SK-N-SH (cell line): Measurements from ENCODE around the gene QSOX2. TPM values are rescaled to one million over a fixed set of nuclear protein-coding genes. Genes with fewer than 3 reads are reported as not detected.

Experiments used
- CTCF ChIA-PET: fragments of 300-600, 350-600 bp; formaldehyde crosslinking; extraction: SDS; loops from one replicate; lab custom pipeline; 2021; lab: Yijun Ruan, JAX
- POLR2A ChIA-PET: fragments of 350-600 bp; sonication (Branson Sonifier 250); formaldehyde crosslinking; extraction: SDS; loops from one replicate; lab custom pipeline; 2020; ENCODE audit warnings: antibody characterized with exemption, inconsistent platforms; lab: Yijun Ruan, JAX
- DNase-seq: peaks from one replicate; pipeline ENCODE4 v3.0.0; 2012
- H2AFZ ChIP-seq: fragments of 200-600 bp; sonication (generic); 2 replicates; pipeline ENCODE4 v1.8.1; 2016; ENCODE audit warnings: antibody characterized with exemption, mild to moderate bottlenecking, low read depth
- H3F3A ChIP-seq: fragments of 200-600 bp; sonication (generic); replicated peaks from 2 replicates; pipeline ENCODE3; 2016; ENCODE audit warnings: antibody characterized with exemption, mild to moderate bottlenecking; ENCODE audit not compliant: insufficient read depth
- H3K27ac ChIP-seq, 2 experiments: fragments of 200-500 bp in 1 of 2; fragments of 200-600 bp in 1 of 2; sonication (Bioruptor generic) in 1 of 2; sonication (generic), shearing (Covaris generic) in 1 of 2; 2 replicates each; pipeline versions ENCODE4 v1.5.1 to v1.6.1; 2014 to 2016; ENCODE audit warnings: low read depth in 2 of 2, inconsistent platforms in 1 of 2, low read length in 1 of 2, mild to moderate bottlenecking in 1 of 2, mixed read lengths in 1 of 2
- H3K27me3 ChIP-seq: fragments of 200-600 bp; sonication (generic), shearing (Covaris generic); 2 replicates; pipeline ENCODE4 v1.6.1; 2016; ENCODE audit warnings: mixed run types; ENCODE audit not compliant: insufficient read depth
- H3K36me3 ChIP-seq, 2 experiments: fragments of 200-500 bp in 1 of 2; fragments of 200-600 bp in 1 of 2; sonication (Bioruptor generic) in 1 of 2; sonication (generic) in 1 of 2; replicated peaks in 1 of 2; 2 replicates each; pipeline versions ENCODE3 to v1.5.1; 2014 to 2016; ENCODE audit warnings: low read length in 1 of 2, mild to moderate bottlenecking in 1 of 2; ENCODE audit not compliant: insufficient read depth in 2 of 2, control insufficient read depth in 1 of 2
- H3K4me1 ChIP-seq, 2 experiments: fragments of 200-500 bp in 1 of 2; fragments of 200-600 bp in 1 of 2; sonication (Bioruptor generic) in 1 of 2; sonication (generic), shearing (Covaris generic) in 1 of 2; 2 replicates each; pipeline versions ENCODE4 v1.5.1 to v1.6.1; 2014 to 2016; ENCODE audit warnings: low read depth in 1 of 2, low read length in 1 of 2, mixed run types in 1 of 2; ENCODE audit not compliant: insufficient read depth in 2 of 2, control insufficient read depth in 1 of 2
- H3K4me2 ChIP-seq: fragments of 200-600 bp; sonication (generic), shearing (Covaris generic); 2 replicates; pipeline ENCODE4 v1.6.1; 2017; ENCODE audit warnings: mixed run types
- H3K4me3 ChIP-seq, 2 experiments: fragments of 200-500 bp in 1 of 2; fragments of 200-600 bp in 1 of 2; sonication (Bioruptor generic) in 1 of 2; sonication (generic), shearing (Covaris generic) in 1 of 2; 2 replicates each; pipeline versions ENCODE4 v1.5.1 to v1.8.1; 2014 to 2016; ENCODE audit warnings: low read depth in 2 of 2, inconsistent platforms in 1 of 2, low read length in 1 of 2, mild to moderate bottlenecking in 1 of 2, mixed read lengths in 1 of 2, moderate library complexity in 1 of 2
- H3K79me2 ChIP-seq: fragments of 200-600 bp; sonication (generic); 2 replicates; pipeline ENCODE4 v1.8.1; 2017; ENCODE audit warnings: mild to moderate bottlenecking; ENCODE audit not compliant: insufficient read depth
- H3K9ac ChIP-seq: fragments of 200-600 bp; sonication (generic); 2 replicates; pipeline ENCODE4 v1.6.1; 2017; ENCODE audit warnings: mixed run types
- H3K9me2 ChIP-seq: fragments of 200-600 bp; sonication (generic); 2 replicates; pipeline ENCODE4 v1.6.1; 2017; ENCODE audit warnings: mixed run types
- H3K9me3 ChIP-seq: fragments of 200-600 bp; sonication (generic); 2 replicates; pipeline ENCODE4 v1.6.1; 2017; ENCODE audit warnings: mixed run types, mild to moderate bottlenecking, moderate library complexity
- H4K20me1 ChIP-seq: fragments of 200-600 bp; sonication (generic); 2 replicates; pipeline ENCODE4 v1.6.1; 2017; ENCODE audit warnings: mild to moderate bottlenecking, mixed run types; ENCODE audit not compliant: insufficient read depth
- CHD2 ChIP-seq: fragments of 150-350 bp; IDR thresholded peaks from 2 replicates; pipeline ENCODE4 v1.6.1; 2018; ENCODE audit warnings: low read length; ENCODE audit not compliant: partially characterized antibody
- EZH2phosphoT487 ChIP-seq: fragments of 200-600 bp; sonication (generic); IDR thresholded peaks from 2 replicates; pipeline ENCODE4 v1.6.1; 2017; ENCODE audit warnings: low read depth, mixed run types, mild to moderate bottlenecking, antibody characterized with exemption, moderate library complexity, borderline replicate concordance
- FOXJ3 ChIP-seq: sonication (generic); formaldehyde crosslinking; IDR thresholded peaks from 2 replicates; pipeline ENCODE4 v1.5.1; 2020; ENCODE audit warnings: mild to moderate bottlenecking, missing genetic modification reagents
- RXRA ChIP-seq: IDR thresholded peaks from 2 replicates; pipeline ENCODE4 v1.4.0; 2012; ENCODE audit warnings: low read depth, mild to moderate bottlenecking, borderline replicate concordance
- ZBTB33 ChIP-seq: IDR thresholded peaks from 2 replicates; pipeline ENCODE4 v1.4.0; 2012; ENCODE audit warnings: low read depth, borderline replicate concordance
- WGBS: methylation state at CpG from one replicate; pipeline ENCODE4 v1.1.6; 2017; ENCODE audit warnings: low lambda C conversion rate; 5-methylcytosine and 5-hydroxymethylcytosine counted together
- polyA plus RNA-seq, 3 experiments: library from polyadenylated mRNA; depleted of rRNA; stranded (reverse); fragments of >200 nt; gene quantifications; 2 replicates each; pipeline ENCODE4 v1.2.3, GENCODE V29; 2012

QSOX2 gene
- polyA plus RNA-seq, 1 of the 3 experiments (the other 2 are of a cell fraction) = 26.6 TPM

GRCh38 chr9:136200424-136200823 is 45.2 kb downstream of the QSOX2 start:
- no peaks in the 10 kb centered on the region for H3K36me3 ChIP-seq
- POLR2A ChIA-PET = no interaction called here
- no peak overlapping the region for H3K4me2 ChIP-seq
- no peak for DNase-seq
- H3F3A ChIP-seq = no peaks in the 10 kb centered on the region
- H2AFZ ChIP-seq = no peak overlapping the region
- WGBS = 13% methylated on average over 17 of the region's 19 CpGs
- no peaks in the 10 kb centered on the region for H3K9me3 ChIP-seq
- H3K4me1 ChIP-seq = no peaks in the 10 kb centered on the region; a peak in 1 of 4 replicates
- H3K9ac ChIP-seq = no peak overlapping the region
- H3K27ac ChIP-seq = no peak overlapping the region
- no peaks in the 10 kb centered on the region for H3K9me2 ChIP-seq
- no peak overlapping the region for H3K4me3 ChIP-seq
- no peaks in the 10 kb centered on the region for H3K79me2 ChIP-seq
- H3K27me3 ChIP-seq = peaks cover 78% of the 10 kb centered on the region
- H4K20me1 ChIP-seq = peaks cover 30% of the 10 kb centered on the region
- CTCF ChIA-PET = interaction anchor here (1.9 to 2.2 kb wide), 2 partner anchors 25 to 30 kb away, joined by 5 read pairs; no protein-coding TSS in a partner anchor
- TF ChIP-seq ZBTB33 = no peak
- TF ChIP-seq FOXJ3 (CRISPR knock-in tag) = no peak

- ChIA-PET POLR2A (no interaction called here), CTCF (interaction anchor here (1.1 to 2.2 kb wide), 3 partner anchors 13 to 29 kb away, joined by 5 read pairs; no protein-coding TSS in a partner anchor)
- Histone ChIP-seq H2AFZ (no peak overlapping the region), H3F3A (no peaks in the 10 kb centered on the region), H3K79me2 (no peaks in the 10 kb centered on the region), H3K36me3 (no peaks in the 10 kb centered on the region), H3K27me3 (peaks cover 86% of the 10 kb centered on the region), H3K9me3 (no peaks in the 10 kb centered on the region), H3K4me3 (no peak overlapping the region), H4K20me1 (peaks cover 32% of the 10 kb centered on the region), H3K4me2 (no peak overlapping the region), H3K27ac (no peak overlapping the region), H3K4me1 (no peaks in the 10 kb centered on the region; a peak in 1 of 4 replicates), H3K9me2 (no peaks in the 10 kb centered on the region), H3K9ac (no peak overlapping the region)
- no peak for DNase-seq
- no peak for TF ChIP-seq CHD2
- TF ChIP-seq EZH2phosphoT487 = peak; percentile 82; the same call in 1 of the 2 replicates
- WGBS = 17% methylated on average over 22 of the region's 71 CpGs
Measured at GRCh38 chr9:136199391-136200288, 46.0 kb downstream of the QSOX2 start.

GRCh38 chr9:136198605-136199083 is 47.0 kb downstream of the QSOX2 start:
- peaks cover 87% of the 10 kb centered on the region for H3K27me3 ChIP-seq
- peak; percentile 49; the same call in 1 of the 2 replicates for TF ChIP-seq EZH2phosphoT487
- TF ChIP-seq RXRA = no peak

More at GRCh38 chr9:136198605-136199083, 47.0 kb downstream of the QSOX2 start:
- Histone ChIP-seq H3K27ac (no peak overlapping the region), H4K20me1 (peaks cover 24% of the 10 kb centered on the region), H3K4me1 (no peaks in the 10 kb centered on the region; a peak in 1 of 4 replicates), H3K9ac (no peak overlapping the region), H3F3A (no peaks in the 10 kb centered on the region), H3K4me3 (no peak overlapping the region), H3K9me3 (no peaks in the 10 kb centered on the region), H2AFZ (no peak overlapping the region), H3K79me2 (no peaks in the 10 kb centered on the region), H3K36me3 (no peaks in the 10 kb centered on the region), H3K4me2 (peak overlapping the region; percentile 7; the same call in 1 of the 2 replicates), H3K9me2 (no peaks in the 10 kb centered on the region)
- 0% methylated on average over 11 of the region's 62 CpGs for WGBS
- ChIA-PET CTCF (interaction anchor here (0.6 to 2.2 kb wide), 4 partner anchors 10 to 27 kb away, joined by 3 to 5 read pairs (median 4); no protein-coding TSS in a partner anchor), POLR2A (no interaction called here)
- peak; percentile 66 for DNase-seq
